HepG2 (cell line): ENCODE data around the gene DNAH8. TPM values are rescaled to one million over a fixed set of nuclear protein-coding genes. Genes with fewer than 3 reads are reported as not detected.

ENCODE experiments used
- ATAC-seq: fragments of 200-7000 bp; cut with Tn5 transposase; 3 replicates; pipeline ENCODE4 v1.9.1; 2020; ENCODE audit warnings: mild to moderate bottlenecking, moderate library complexity
- BruUV-seq: library from RNA; stranded (reverse); fragments of 400-500 nt; replicated peaks from 2 replicates; lab custom pipeline; 2021; lab: Mats Ljungman, UMichigan
- CTCF ChIA-PET: fragments of 300-600 bp; formaldehyde crosslinking; extraction: SDS; loops from one replicate; lab custom pipeline; 2021; ENCODE audit warnings: low total read pairs, inconsistent platforms, low intra/inter-chr PET ratio; lab: Yijun Ruan, JAX
- POLR2A ChIA-PET: fragments of 350-600 bp; sonication (Branson Sonifier 250); formaldehyde crosslinking; loops from one replicate; lab custom pipeline; 2020; ENCODE audit warnings: antibody characterized with exemption, inconsistent platforms; lab: Yijun Ruan, JAX
- DNase-seq: peaks from one replicate; pipeline ENCODE4 v3.0.0-alpha.2; 2015; ENCODE audit warnings: low spot score
- FAIRE-seq: peaks from 3 replicates; lab custom pipeline; 2011; peaks lifted over from hg19 to GRCh38; lab: Jason Lieb, UNC
- H2AFZ ChIP-seq: one replicate; pipeline ENCODE4 v1.6.1; 2011; ENCODE audit warnings: low read length, inconsistent platforms
- H3K27ac ChIP-seq: fragments of 300-600 bp; 3 replicates; pipeline ENCODE4 v1.8.0; 2011; ENCODE audit warnings: mixed run types, mild to moderate bottlenecking, mixed read lengths, low read length, inconsistent platforms; ENCODE audit not compliant: insufficient read depth; ENCODE audit errors: extremely low read length
- H3K27me3 ChIP-seq, 2 experiments: fragments of 200-600 bp in 1 of 2; 2 replicates in 1 of 2; 3 replicates in 1 of 2; pipeline versions ENCODE4 v1.6.0 to v1.8.0; 2011; ENCODE audit warnings: low read length in 2 of 2, mild to moderate bottlenecking in 2 of 2, moderate library complexity in 2 of 2, inconsistent platforms in 1 of 2; ENCODE audit not compliant: insufficient read depth in 2 of 2, control insufficient read depth in 1 of 2
- H3K36me3 ChIP-seq, 2 experiments: fragments of 200-600 bp in 1 of 2; replicated peaks in 1 of 2; 2 replicates in 1 of 2; 3 replicates in 1 of 2; pipeline versions ENCODE4 v1.5.1 to v1.8.0; 2011; ENCODE audit warnings: low read length in 2 of 2, inconsistent platforms in 1 of 2; ENCODE audit not compliant: insufficient read depth in 2 of 2, control insufficient read depth in 1 of 2
- H3K4me1 ChIP-seq: 2 replicates; pipeline ENCODE4 v1.5.1; 2012; ENCODE audit warnings: low read length, inconsistent platforms; ENCODE audit not compliant: insufficient read depth
- H3K4me2 ChIP-seq: 2 replicates; pipeline ENCODE4 v1.6.0; 2011; ENCODE audit warnings: low read depth, low read length, inconsistent platforms
- H3K4me3 ChIP-seq, 3 experiments: fragments of 200-600 bp in 1 of 3; sonication (generic), shearing (Covaris generic) in 1 of 3; replicated peaks in 1 of 3; 2 replicates each; pipeline ENCODE4 v1.5.1; 2011 to 2016; ENCODE audit warnings: low read length in 3 of 3, inconsistent platforms in 2 of 3, low read depth in 2 of 3, mild to moderate bottlenecking in 2 of 3, control low read depth in 1 of 3, mixed read lengths in 1 of 3; ENCODE audit not compliant: insufficient read depth in 1 of 3
- H3K79me2 ChIP-seq: one replicate; pipeline ENCODE4 v1.6.1; 2011; ENCODE audit warnings: low read length, inconsistent platforms; ENCODE audit not compliant: insufficient read depth
- H3K9ac ChIP-seq: 2 replicates; pipeline ENCODE4 v1.6.0; 2011; ENCODE audit warnings: mild to moderate bottlenecking, low read depth, low read length, inconsistent platforms; ENCODE audit not compliant: insufficient read depth
- H3K9me3 ChIP-seq: 2 replicates; pipeline ENCODE4 v1.5.1; 2012; ENCODE audit warnings: mild to moderate bottlenecking, low read length
- H4K20me1 ChIP-seq: 2 replicates; pipeline ENCODE4 v1.6.0; 2011; ENCODE audit warnings: inconsistent platforms, mild to moderate bottlenecking, low read length, moderate library complexity; ENCODE audit not compliant: insufficient read depth
- FOXM1 ChIP-seq: sonication (generic); formaldehyde crosslinking; IDR thresholded peaks from 2 replicates; pipeline ENCODE4 v1.5.0; 2020; ENCODE audit warnings: missing genetic modification reagents
- HBP1 ChIP-seq: IDR thresholded peaks from 2 replicates; pipeline ENCODE4 v1.6.1; 2016; ENCODE audit warnings: low read depth, control low read depth
- KIAA2018 ChIP-seq: sonication (generic); formaldehyde crosslinking; IDR thresholded peaks from 2 replicates; pipeline ENCODE4 v1.5.0; 2020; ENCODE audit warnings: mild to moderate bottlenecking, missing genetic modification reagents, borderline replicate concordance
- PTBP1 ChIP-seq: fragments of 200-400 bp; formaldehyde crosslinking; IDR thresholded peaks from 2 replicates; pipeline ENCODE4 v1.6.1; 2018; ENCODE audit warnings: low read length, low read depth; ENCODE audit not compliant: poor library complexity, severe bottlenecking
- RBAK ChIP-seq: sonication (generic); formaldehyde crosslinking; IDR thresholded peaks from 2 replicates; pipeline ENCODE4 v1.5.1; 2020; ENCODE audit warnings: mild to moderate bottlenecking, missing genetic modification reagents
- SRSF1 ChIP-seq: fragments of 200-400 bp; formaldehyde crosslinking; optimal IDR thresholded peaks from 2 replicates; pipeline ENCODE3; 2017; ENCODE audit warnings: mild to moderate bottlenecking, low read depth, low read length, moderate library complexity
- TBX3 ChIP-seq: fragments of 450-650 bp; IDR thresholded peaks from 2 replicates; pipeline ENCODE4 v1.6.1; 2017; ENCODE audit warnings: antibody characterized with exemption, mild to moderate bottlenecking, inconsistent platforms, borderline replicate concordance
- ZBTB46 ChIP-seq: sonication (generic); formaldehyde crosslinking; IDR thresholded peaks from 2 replicates; pipeline ENCODE4 v1.4.0; 2020; ENCODE audit warnings: mild to moderate bottlenecking, missing genetic modification reagents, borderline replicate concordance
- ZNF329 ChIP-seq: sonication (generic); formaldehyde crosslinking; IDR thresholded peaks from 2 replicates; pipeline ENCODE4 v1.9.0; 2021; ENCODE audit warnings: low read depth, mild to moderate bottlenecking, missing genetic modification reagents
- ZNF567 ChIP-seq: sonication (generic); formaldehyde crosslinking; IDR thresholded peaks from 2 replicates; pipeline ENCODE4 v1.8.1; 2023; ENCODE audit warnings: mild to moderate bottlenecking, missing genetic modification reagents, borderline replicate concordance
- ZNF768 ChIP-seq: sonication (generic); formaldehyde crosslinking; IDR thresholded peaks from 2 replicates; pipeline ENCODE4 v1.4.0; 2020; ENCODE audit warnings: missing genetic modification reagents
- ZNF782 ChIP-seq: sonication (generic); formaldehyde crosslinking; IDR thresholded peaks from 2 replicates; pipeline ENCODE4 v1.4.0; 2020; ENCODE audit warnings: missing genetic modification reagents, mild to moderate bottlenecking, borderline replicate concordance
- ZZZ3 ChIP-seq: sonication (generic); formaldehyde crosslinking; IDR thresholded peaks from 2 replicates; pipeline ENCODE4 v1.4.0; 2020; ENCODE audit warnings: missing genetic modification reagents, mild to moderate bottlenecking, borderline replicate concordance
- WGBS: methylation state at CpG from one replicate; pipeline ENCODE4 v1.1.6; 2017; ENCODE audit warnings: low lambda C conversion rate; 5-methylcytosine and 5-hydroxymethylcytosine counted together
- in situ Hi-C: cut with HindIII; loops from 2 replicates; pipeline ENCODE4 v1.10.0; 2017; ENCODE audit warnings: low pct_unique_long_range_greater_than_20kb; ENCODE audit not compliant: extremely low pct_ligation_motif_present
- intact Hi-C: fragments of 100-400 bp; cut with micrococcal nuclease; formaldehyde crosslinking; loops from one replicate; pipeline ENCODE4 v1.10.0; 2022; ENCODE audit not compliant: unreplicated experiment
- polyA plus RNA-seq, 8 experiments: library from polyadenylated mRNA; depleted of rRNA in 3 of 8; stranded (reverse) in 7 of 8; unstranded in 1 of 8; fragments of >200 nt; fragmentation: Illumina TruSeq in 4 of 8; extraction: Trizol in 4 of 8; gene quantifications; 2 replicates each; pipeline versions ENCODE4 v1.2.1 to v1.2.3, GENCODE V29; 2011 to 2016; ENCODE audit warnings: low read depth in 4 of 8, missing spikeins in 1 of 8, mixed read lengths in 1 of 8; ENCODE audit not compliant: insufficient read depth in 1 of 8
- total RNA-seq, 5 experiments: library from RNA; depleted of rRNA; stranded (reverse); fragments of >200 nt; fragmentation: Illumina TruSeq; extraction: Trizol; gene quantifications; 2 replicates each; pipeline ENCODE4 v1.2.3, GENCODE V29; 2016; ENCODE audit warnings: low read depth in 1 of 5

Gene DNAH8
- total and polyA plus RNA-seq, 2 of the 13 experiments (the other 11 are each of a cell fraction or from before 2014, with no cell fraction given), result not detected

- no peak overlapping the region for H3K4me2 ChIP-seq
- FAIRE-seq, result no peak
- H3K4me1 ChIP-seq, result no peaks in the 10 kb centered on the region
- POLR2A ChIA-PET, result no interaction called here
- CTCF ChIA-PET, result no interaction called here
- intact Hi-C loops, result no loop called here
- H3K4me3 ChIP-seq, result no peak overlapping the region
- H3K27ac ChIP-seq, result no peak overlapping the region
- no peak for DNase-seq
- 3% methylated on average over 5 of the region's 5 CpGs for WGBS
- no peak overlapping the region for H2AFZ ChIP-seq
- peaks cover 6 to 58% of the 10 kb centered on the region in 2 experiments for H3K27me3 ChIP-seq
- no peaks in the 10 kb centered on the region for H3K79me2 ChIP-seq
- H4K20me1 ChIP-seq, result no peaks in the 10 kb centered on the region
- in situ Hi-C loops, result no loop called here
- no peaks in the 10 kb centered on the region for H3K9me3 ChIP-seq
- H3K36me3 ChIP-seq, result no peaks in the 10 kb centered on the region
- no TSS peak for BruUV-seq
- no peak for ATAC-seq
- H3K9ac ChIP-seq, result no peak overlapping the region
- TF ChIP-seq ZNF567 (CRISPR knock-in tag) (no peak), PTBP1 (no peak), TBX3 (no peak), SRSF1 (no peak), ZNF782 (CRISPR knock-in tag) (no peak), ZZZ3 (no peak), RBAK (CRISPR knock-in tag) (no peak), ZNF768 (CRISPR knock-in tag) (no peak), ZNF329 (CRISPR knock-in tag) (no peak), ZBTB46 (no peak), KIAA2018 (CRISPR knock-in tag) (no peak), FOXM1 (CRISPR knock-in tag) (no peak), HBP1 (no peak)
Observed at GRCh38 chr6:39050453-39051112, 335.5 kb downstream of the DNAH8 start.
